Spleen (tissue), 11 donors: ENCODE data around the gene KHDRBS1. TPM values are rescaled to one million over a fixed set of nuclear protein-coding genes. Genes with fewer than 3 reads are reported as not detected.

ENCODE experiments used
- DNase-seq: peaks from one replicate; pipeline ENCODE4 v3.0.0-alpha.2; 2020
- H3K27ac ChIP-seq, 8 donors: fragments of 200-600 bp; sonication (generic) in 7 of 8; 1 replicate in 4 of 8; 2 replicates in 4 of 8; pipeline versions ENCODE4 v1.5.0 to v1.8.0; 2016 to 2021; ENCODE audit warnings: inconsistent platforms in 4 of 8, mild to moderate bottlenecking in 4 of 8, moderate library complexity in 1 of 8
- H3K27me3 ChIP-seq, 7 donors: fragments of 200-600 bp; sonication (generic) in 6 of 7; replicated peaks in 1 of 7; 1 replicate in 4 of 7; 2 replicates in 3 of 7; pipeline versions ENCODE4 v1.5.0 to v1.8.0; 2016 to 2021; ENCODE audit warnings: inconsistent platforms in 3 of 7, mild to moderate bottlenecking in 1 of 7
- H3K36me3 ChIP-seq, 6 donors: fragments of 200-600 bp; sonication (generic) in 5 of 6; 1 replicate in 4 of 6; 2 replicates in 2 of 6; pipeline versions ENCODE4 v1.5.0 to v1.8.0; 2016 to 2021; ENCODE audit warnings: inconsistent platforms in 2 of 6
- H3K4me1 ChIP-seq, 6 donors: fragments of 200-600 bp; sonication (generic) in 5 of 6; 1 replicate in 3 of 6; 2 replicates in 3 of 6; pipeline versions ENCODE4 v1.5.0 to v1.8.0; 2016 to 2021; ENCODE audit warnings: inconsistent platforms in 3 of 6
- H3K4me3 ChIP-seq, 8 donors: fragments of 200-600 bp; sonication (generic) in 7 of 8; 1 replicate in 4 of 8; 2 replicates in 4 of 8; pipeline versions ENCODE4 v1.5.0 to v1.8.0; 2016 to 2021; ENCODE audit warnings: inconsistent platforms in 4 of 8, mild to moderate bottlenecking in 4 of 8, moderate library complexity in 2 of 8
- H3K9me3 ChIP-seq, 8 donors: fragments of 200-600 bp; sonication (generic) in 7 of 8; 1 replicate in 4 of 8; 2 replicates in 4 of 8; pipeline versions ENCODE4 v1.5.0 to v1.8.0; 2016 to 2021; ENCODE audit warnings: inconsistent platforms in 4 of 8
- CTCF ChIP-seq, 11 experiments: fragments of 200-600 bp in 7 of 11; fragments of 450-650 bp in 4 of 11; sonication (generic) in 4 of 11; IDR thresholded peaks in 8 of 11; conservative IDR thresholded peaks in 3 of 11; 1 replicate in 7 of 11; 2 replicates in 4 of 11; pipeline versions ENCODE4 v1.4.0 to v1.8.0; 2016 to 2021; ENCODE audit warnings: antibody characterized with exemption in 11 of 11, inconsistent platforms in 4 of 11, mild to moderate bottlenecking in 1 of 11
- POLR2A ChIP-seq, 3 donors: fragments of 450-650 bp; IDR thresholded peaks; one replicate each; pipeline ENCODE4 v1.5.1; 2017; ENCODE audit warnings: antibody characterized with exemption in 3 of 3, mild to moderate bottlenecking in 1 of 3
- POLR2AphosphoS5 ChIP-seq, 3 donors: sonication (generic); formaldehyde crosslinking; IDR thresholded peaks; one replicate each; pipeline ENCODE4 v1.5.1; 2017; ENCODE audit warnings: antibody characterized with exemption in 3 of 3
- WGBS, 5 donors: extraction: QIAGEN DNeasy Blood & Tissue Kit in 3 of 5; methylation state at CpG; one replicate each; pipeline versions ENCODE4 v1.1.5 to v1.1.7; 2013 to 2018; 5-methylcytosine and 5-hydroxymethylcytosine counted together
- intact Hi-C: fragments of 100-400 bp; cut with DNase I; formaldehyde crosslinking; loops from one replicate; pipeline ENCODE4 v1.15.0; 2023; ENCODE audit warnings: low total_unique reads
- polyA plus RNA-seq, 3 donors: library from polyadenylated mRNA; stranded (reverse); fragments of 200-250 nt; gene quantifications; one replicate each; pipeline ENCODE4 v1.2.1, GENCODE V29; 2013
- total RNA-seq, 7 donors: library from RNA; depleted of rRNA in 3 of 7; stranded (reverse); fragments of >200 nt in 3 of 7; fragmentation: NEBNext Ultra II Directional in 4 of 7; extraction: Animal tissue kit (Norgen Biotek cat#: 25700) in 4 of 7; gene quantifications; one replicate each; pipeline versions ENCODE4 v1.1.0 to v1.2.1, GENCODE V29; 2016 to 2021
- donor health status: healthy with polysubstance abuse.
- donor health status: DM: no; HTN: no; CAD: no; lungs with moderate emphysema.
- donor health status: DM: no; HTN: no; CAD: no.
- donor health status: Bipolar disorder and iron deficiency.
- donor health status: healthy.
- donor health status: DM: no; HTN: no; CAD: no.
- donor health status: DM: yes; HTN: yes; CAD: no.

The KHDRBS1 gene
- total and polyA plus RNA-seq, 10 donors = 63.8 to 109 (median 84.5) TPM

GRCh38 chr1:32045772-32046171 is 32.1 kb downstream of the KHDRBS1 start:
- no peak for DNase-seq
- Histone ChIP-seq H3K9me3 (no peaks in the 10 kb centered on the region), H3K4me1 (peaks cover 0 to 15% (median 0%) of the 10 kb centered on the region in 6 donors), H3K27me3 (no peaks in the 10 kb centered on the region), H3K36me3 (peaks cover 0 to 42% (median 6%) of the 10 kb centered on the region in 6 donors), H3K4me3 (no peak overlapping the region), H3K27ac (peak overlapping the region in 3 of 8 donors; percentile 35 to 50 (median 45))
- intact Hi-C loops = no loop called here
- TF ChIP-seq CTCF (IDR thresholded peaks at IDR 0.05 in 8 of 11, conservative IDR thresholded peaks at IDR 0.05 in 3 of 11) = no peak
- no peak for TF ChIP-seq POLR2A (IDR thresholded peaks at IDR 0.05)
- no peak for TF ChIP-seq POLR2AphosphoS5 (IDR thresholded peaks at IDR 0.05)
- WGBS, 5 donors = 64 to 91% (median 74%) methylated on average over 2 of the region's 2 CpGs

GRCh38 chr1:32047701-32048100 is 34.0 kb downstream of the KHDRBS1 start:
- no peak for DNase-seq
- TF ChIP-seq CTCF (IDR thresholded peaks at IDR 0.05 in 8 of 11, conservative IDR thresholded peaks at IDR 0.05 in 3 of 11) (no peak), POLR2AphosphoS5 (IDR thresholded peaks at IDR 0.05) (no peak), POLR2A (IDR thresholded peaks at IDR 0.05) (no peak)
- Histone ChIP-seq H3K4me3 (no peak overlapping the region), H3K9me3 (no peaks in the 10 kb centered on the region), H3K36me3 (peaks cover 0 to 58% (median 16%) of the 10 kb centered on the region in 6 donors), H3K27me3 (no peaks in the 10 kb centered on the region), H3K4me1 (peaks cover 0 to 15% (median 0%) of the 10 kb centered on the region in 6 donors), H3K27ac (no peak overlapping the region)
- intact Hi-C loops = no loop called here

GRCh38 chr1:32048440-32048839 is 34.8 kb downstream of the KHDRBS1 start:
- Histone ChIP-seq H3K9me3 (no peaks in the 10 kb centered on the region), H3K4me1 (peaks cover 0 to 15% (median 0%) of the 10 kb centered on the region in 6 donors), H3K27me3 (no peaks in the 10 kb centered on the region), H3K27ac (no peak overlapping the region), H3K36me3 (peaks cover 0 to 66% (median 19%) of the 10 kb centered on the region in 6 donors), H3K4me3 (no peak overlapping the region)
- TF ChIP-seq POLR2A (IDR thresholded peaks at IDR 0.05) (no peak), POLR2AphosphoS5 (IDR thresholded peaks at IDR 0.05) (no peak)
- DNase-seq = no peak
- WGBS, 5 donors = 82 to 92% (median 89%) methylated on average over 2 of the region's 2 CpGs
- intact Hi-C loops = no loop called here

- Histone ChIP-seq H3K36me3 (peaks cover 0 to 67% (median 30%) of the 10 kb centered on the region in 6 donors), H3K9me3 (no peaks in the 10 kb centered on the region), H3K27ac (no peak overlapping the region), H3K27me3 (no peaks in the 10 kb centered on the region), H3K4me1 (no peaks in the 10 kb centered on the region), H3K4me3 (no peak overlapping the region)
- no peak for TF ChIP-seq POLR2A (IDR thresholded peaks at IDR 0.05)
- TF ChIP-seq CTCF (IDR thresholded peaks at IDR 0.05 in 8 of 11, conservative IDR thresholded peaks at IDR 0.05 in 3 of 11) = no peak
- no peak for TF ChIP-seq POLR2AphosphoS5 (IDR thresholded peaks at IDR 0.05)
- intact Hi-C loops = no loop called here
- no peak for DNase-seq
- 89 to 100% (median 98%) methylated on average over 1 of the region's 1 CpG for WGBS, 5 donors
Observed at GRCh38 chr1:32051706-32052105, 38.0 kb downstream of the KHDRBS1 start.

- WGBS, 5 donors = 89 to 94% (median 94%) methylated on average over 4 of the region's 4 CpGs
- no peak for DNase-seq
- intact Hi-C loops = no loop called here
Observed at GRCh38 chr1:32052887-32053286, 39.2 kb downstream of the KHDRBS1 start.

More at GRCh38 chr1:32052887-32053286, 39.2 kb downstream of the KHDRBS1 start:
- no peaks in the 10 kb centered on the region for H3K9me3 ChIP-seq
- H3K27me3 ChIP-seq = no peaks in the 10 kb centered on the region
- no peak overlapping the region for H3K4me3 ChIP-seq
- H3K4me1 ChIP-seq = no peaks in the 10 kb centered on the region
- peaks cover 0 to 74% (median 26%) of the 10 kb centered on the region in 6 donors for H3K36me3 ChIP-seq
- TF ChIP-seq POLR2AphosphoS5 (IDR thresholded peaks at IDR 0.05) = no peak
- TF ChIP-seq POLR2A (IDR thresholded peaks at IDR 0.05) = no peak
- no peak for TF ChIP-seq CTCF (IDR thresholded peaks at IDR 0.05 in 8 of 11, conservative IDR thresholded peaks at IDR 0.05 in 3 of 11)
- no peak overlapping the region for H3K27ac ChIP-seq
